Vagina (tissue), 2 donors: ENCODE results near the gene GRK5. TPM values are rescaled to one million over a fixed set of nuclear protein-coding genes. Genes with fewer than 3 reads are reported as not detected.
"Not testable (repeated sequence)": the region's sequence is repeated elsewhere in the genome, so short reads cannot be mapped to it uniquely, and the experiment has no call there.

Experiments
- DNase-seq, 2 donors: peaks; one replicate each; pipeline ENCODE4 v3.0.0-alpha.2; 2017; ENCODE audit errors: extremely low spot score in 2 of 2
- H3K27ac ChIP-seq: fragments of 200-600 bp; sonication (generic); one replicate; pipeline ENCODE4 v1.5.1; 2019
- H3K27me3 ChIP-seq: fragments of 200-600 bp; sonication (generic); one replicate; pipeline ENCODE4 v1.5.1; 2019
- H3K36me3 ChIP-seq, 2 donors: fragments of 200-600 bp; sonication (generic); one replicate each; pipeline ENCODE4 v1.5.1; 2017 to 2019
- H3K4me1 ChIP-seq: fragments of 200-600 bp; sonication (generic); one replicate; pipeline ENCODE4 v1.5.1; 2019
- H3K4me3 ChIP-seq, 2 donors: fragments of 200-600 bp; sonication (generic); 1 replicate in 1 of 2; 2 replicates in 1 of 2; pipeline ENCODE4 v1.5.1; 2016 to 2019
- H3K9me3 ChIP-seq: fragments of 200-600 bp; sonication (generic); one replicate; pipeline ENCODE4 v1.5.1; 2019
- CTCF ChIP-seq, 3 experiments: fragments of 450-650 bp in 2 of 3; fragments of 200-600 bp in 1 of 3; sonication (generic) in 1 of 3; IDR thresholded peaks; one replicate each; pipeline ENCODE4 v1.5.1; 2017 to 2019; ENCODE audit warnings: antibody characterized with exemption in 3 of 3, mild to moderate bottlenecking in 2 of 3, moderate library complexity in 2 of 3
- POLR2A ChIP-seq, 2 donors: fragments of 450-650 bp; IDR thresholded peaks; one replicate each; pipeline ENCODE4 v1.6.1; 2017; ENCODE audit warnings: antibody characterized with exemption in 2 of 2, mild to moderate bottlenecking in 2 of 2, moderate library complexity in 2 of 2
- POLR2AphosphoS5 ChIP-seq, 2 donors: sonication (generic); formaldehyde crosslinking; IDR thresholded peaks; one replicate each; pipeline ENCODE4 v1.9.0; 2017; ENCODE audit warnings: antibody characterized with exemption in 2 of 2, mild to moderate bottlenecking in 2 of 2, low read depth in 1 of 2; ENCODE audit not compliant: insufficient read depth in 1 of 2
- intact Hi-C: fragments of 100-400 bp; cut with DNase I; formaldehyde crosslinking; loops from one replicate; pipeline ENCODE4 v1.15.1; 2023
- total RNA-seq: library from RNA; depleted of rRNA; stranded (reverse); fragments of >200 nt; gene quantifications from one replicate; pipeline ENCODE4 v1.2.3, GENCODE V29; 2016

Gene GRK5
- total RNA-seq, 1 donor from 2014 or later = 16.5 TPM

- H3K9me3 ChIP-seq = no peaks in the 10 kb centered on the region
- H3K4me3 ChIP-seq = no peak overlapping the region
- intact Hi-C loops = no loop called here
- no peaks in the 10 kb centered on the region for H3K27me3 ChIP-seq
- peak overlapping the region; percentile 30 for H3K27ac ChIP-seq
- TF ChIP-seq CTCF (IDR thresholded peaks at IDR 0.05) (no peak), POLR2A (IDR thresholded peaks at IDR 0.05) (no peak), POLR2AphosphoS5 (IDR thresholded peaks at IDR 0.05; ENCODE audit: insufficient read depth in 1 of 2, low read depth in 1 of 2) (no peak)
- peaks cover 46% of the 10 kb centered on the region for H3K4me1 ChIP-seq
- H3K36me3 ChIP-seq = no peaks in the 10 kb centered on the region
- no peak for DNase-seq
Measured at GRCh38 chr10:119274519-119275045, 67.2 kb downstream of the GRK5 start.

GRCh38 chr10:119275085-119275484, 67.7 kb downstream of the GRK5 start:
- TF ChIP-seq POLR2A (IDR thresholded peaks at IDR 0.05) (no peak), CTCF (IDR thresholded peaks at IDR 0.05) (no peak), POLR2AphosphoS5 (IDR thresholded peaks at IDR 0.05; ENCODE audit: insufficient read depth in 1 of 2, low read depth in 1 of 2) (no peak)
- intact Hi-C loops = no loop called here

GRCh38 chr10:119276194-119276593, 68.8 kb downstream of the GRK5 start:
- H3K9me3 ChIP-seq, DNase-seq, H3K4me3 ChIP-seq, H3K27ac ChIP-seq, H3K27me3 ChIP-seq, intact Hi-C loops, H3K36me3 ChIP-seq: not testable (repeated sequence)
- peaks cover 42% of the 10 kb centered on the region for H3K4me1 ChIP-seq

More at GRCh38 chr10:119275085-119275484, 67.7 kb downstream of the GRK5 start:
- DNase-seq = no peak
- Histone ChIP-seq H3K4me1 (peaks cover 42% of the 10 kb centered on the region), H3K27me3 (no peaks in the 10 kb centered on the region), H3K9me3 (no peaks in the 10 kb centered on the region), H3K27ac (peak overlapping the region; percentile 30), H3K36me3 (no peaks in the 10 kb centered on the region), H3K4me3 (no peak overlapping the region)

DNA sequence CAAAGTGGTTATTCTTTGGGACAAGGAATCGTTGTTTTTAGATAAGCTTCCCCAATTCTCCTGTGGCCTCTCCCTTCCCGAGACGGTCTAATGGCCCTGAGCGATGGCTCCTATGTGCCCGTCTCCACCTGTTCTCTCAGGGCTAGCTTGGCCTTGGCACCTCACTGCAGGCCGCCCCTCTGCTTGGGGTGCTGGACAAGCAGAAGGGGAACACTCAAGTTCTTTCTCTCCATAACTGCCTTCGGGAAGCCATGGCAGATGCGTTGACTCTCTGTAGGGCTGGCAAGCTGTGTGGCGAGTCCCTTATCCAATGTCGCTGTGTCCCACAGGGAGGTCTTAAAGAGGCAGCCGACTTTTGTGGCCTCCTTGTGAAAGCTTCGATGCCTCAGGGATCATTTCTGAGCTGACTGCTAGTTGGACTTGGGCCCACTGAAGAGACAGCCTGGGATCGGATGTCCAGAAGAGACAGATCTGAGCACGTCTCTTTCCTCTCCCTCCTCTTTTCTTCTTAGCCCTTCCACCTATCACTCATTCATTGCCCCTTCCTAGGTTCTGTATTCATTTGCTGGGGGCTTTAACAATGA, 70.8 kb downstream of the GRK5 start:
- Histone ChIP-seq H3K4me1 (peaks cover 48% of the 10 kb centered on the region), H3K27ac (no peak overlapping the region)
- DNase-seq = no peak

GRCh38 chr10:119279441-119279840, 72.1 kb downstream of the GRK5 start:
- H3K27ac ChIP-seq = no peak overlapping the region
- intact Hi-C loops = no loop called here

More for the DNA sequence above, 70.8 kb downstream of the GRK5 start:
- intact Hi-C loops = no loop called here
- H3K36me3 ChIP-seq = no peaks in the 10 kb centered on the region
- H3K27me3 ChIP-seq = no peaks in the 10 kb centered on the region
- no peak overlapping the region for H3K4me3 ChIP-seq
- TF ChIP-seq POLR2A (IDR thresholded peaks at IDR 0.05) = no peak
- TF ChIP-seq POLR2AphosphoS5 (IDR thresholded peaks at IDR 0.05; ENCODE audit: insufficient read depth in 1 of 2, low read depth in 1 of 2) = no peak
- no peak for TF ChIP-seq CTCF (IDR thresholded peaks at IDR 0.05)
- H3K9me3 ChIP-seq = no peaks in the 10 kb centered on the region

More at GRCh38 chr10:119279441-119279840, 72.1 kb downstream of the GRK5 start:
- peaks cover 54% of the 10 kb centered on the region for H3K4me1 ChIP-seq
- H3K4me3 ChIP-seq = no peak overlapping the region
- no peaks in the 10 kb centered on the region for H3K36me3 ChIP-seq
- no peaks in the 10 kb centered on the region for H3K27me3 ChIP-seq
- TF ChIP-seq POLR2AphosphoS5 (IDR thresholded peaks at IDR 0.05; ENCODE audit: insufficient read depth in 1 of 2, low read depth in 1 of 2) (no peak), CTCF (IDR thresholded peaks at IDR 0.05) (no peak), POLR2A (IDR thresholded peaks at IDR 0.05) (no peak)
- no peak for DNase-seq
- no peaks in the 10 kb centered on the region for H3K9me3 ChIP-seq
